ENCODE data around the gene KLHDC1. TPM values are rescaled to one million over a fixed set of nuclear protein-coding genes. Genes with fewer than 3 reads are reported as not detected.

Gene KLHDC1
- polyA plus RNA-seq, 3 donors = 0.92 to 1.6 (median 1.5) TPM

DNA sequence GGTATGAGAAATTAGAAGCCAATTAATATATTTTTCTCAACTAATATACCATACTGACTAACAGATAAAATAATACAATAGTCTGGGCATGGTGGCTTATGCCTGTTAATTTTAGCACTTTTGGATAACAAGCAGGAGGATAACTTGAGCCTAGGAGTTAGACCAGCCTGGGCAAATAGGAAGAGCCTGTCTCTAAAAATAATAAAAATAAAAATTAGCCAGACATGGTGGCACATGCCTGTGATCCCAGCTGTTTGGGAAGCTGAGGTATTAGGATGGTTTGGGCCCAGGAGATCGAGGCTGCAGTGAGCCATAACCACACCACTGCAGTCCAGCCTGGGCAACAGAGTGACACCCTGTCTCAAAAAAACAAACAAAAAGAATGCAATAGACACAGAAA lies 99.7 kb downstream of the KLHDC1 start:
- Mint-ChIP-seq H3K27ac (peak overlapping the region in 2 of 7 donors; percentile 3 to 21), H3K9me3 (peaks cover 0 to 1% (median 0%) of the 10 kb centered on the region in 7 donors), H3K4me1 (no peaks in the 10 kb centered on the region), H3K36me3 (peaks cover 78 to 98% of the 10 kb centered on the region in 2 donors), H3K4me3 (no peak overlapping the region), H3K27me3 (ENCODE audit: low read depth in 3 of 3) (no peaks in the 10 kb centered on the region)
- Histone ChIP-seq H3K4me1 (ENCODE audit: control insufficient read depth in 1 of 2, insufficient read depth in 2 of 2, low read length in 2 of 2) (no peaks in the 10 kb centered on the region), H2AFZ (ENCODE audit: insufficient read depth, low read depth, low read length, poor library complexity, severe bottlenecking) (no peak overlapping the region), H4K20me1 (ENCODE audit: insufficient read depth, low read length) (peaks cover 14% of the 10 kb centered on the region), H3K36me3 (replicated peaks in 1 of 2; ENCODE audit: control insufficient read depth in 1 of 2, insufficient read depth in 2 of 2, low read length in 2 of 2) (peaks cover 92 to 100% of the 10 kb centered on the region in 2 donors), H3K9ac (ENCODE audit: insufficient read depth, low read length, poor library complexity, severe bottlenecking) (no peak overlapping the region), H3K27ac (ENCODE audit: low read depth in 1 of 2, low read length in 2 of 2) (no peak overlapping the region), H3K79me2 (ENCODE audit: insufficient read depth, low read length) (no peaks in the 10 kb centered on the region), H3K9me3 (replicated peaks in 1 of 2; ENCODE audit: control insufficient read depth in 1 of 2, insufficient read depth in 1 of 2, low read length in 2 of 2) (no peaks in the 10 kb centered on the region), H3K4me3 (replicated peaks in 1 of 3; ENCODE audit: low read depth in 2 of 3, low read length in 3 of 3) (no peak overlapping the region), H3K4me2 (replicated peaks; ENCODE audit: extremely low read depth, low read length, poor library complexity, severe bottlenecking) (no peak overlapping the region), H3K27me3 (ENCODE audit: control insufficient read depth in 2 of 2, insufficient read depth in 2 of 2, low read length in 2 of 2) (no peaks in the 10 kb centered on the region)
- intact Hi-C loops (cut with micrococcal nuclease) = no loop called here
- 0% methylated on average over 1 of the region's 1 CpG for WGBS (ENCODE audit: insufficient coverage)
- TF ChIP-seq, protein P1, sequence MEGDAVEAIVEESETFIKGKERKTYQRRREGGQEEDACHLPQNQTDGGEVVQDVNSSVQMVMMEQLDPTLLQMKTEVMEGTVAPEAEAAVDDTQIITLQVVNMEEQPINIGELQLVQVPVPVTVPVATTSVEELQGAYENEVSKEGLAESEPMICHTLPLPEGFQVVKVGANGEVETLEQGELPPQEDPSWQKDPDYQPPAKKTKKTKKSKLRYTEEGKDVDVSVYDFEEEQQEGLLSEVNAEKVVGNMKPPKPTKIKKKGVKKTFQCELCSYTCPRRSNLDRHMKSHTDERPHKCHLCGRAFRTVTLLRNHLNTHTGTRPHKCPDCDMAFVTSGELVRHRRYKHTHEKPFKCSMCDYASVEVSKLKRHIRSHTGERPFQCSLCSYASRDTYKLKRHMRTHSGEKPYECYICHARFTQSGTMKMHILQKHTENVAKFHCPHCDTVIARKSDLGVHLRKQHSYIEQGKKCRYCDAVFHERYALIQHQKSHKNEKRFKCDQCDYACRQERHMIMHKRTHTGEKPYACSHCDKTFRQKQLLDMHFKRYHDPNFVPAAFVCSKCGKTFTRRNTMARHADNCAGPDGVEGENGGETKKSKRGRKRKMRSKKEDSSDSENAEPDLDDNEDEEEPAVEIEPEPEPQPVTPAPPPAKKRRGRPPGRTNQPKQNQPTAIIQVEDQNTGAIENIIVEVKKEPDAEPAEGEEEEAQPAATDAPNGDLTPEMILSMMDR (IDR thresholded peaks at IDR 0.05) = no peak
- DNase-seq = no peak

DNA sequence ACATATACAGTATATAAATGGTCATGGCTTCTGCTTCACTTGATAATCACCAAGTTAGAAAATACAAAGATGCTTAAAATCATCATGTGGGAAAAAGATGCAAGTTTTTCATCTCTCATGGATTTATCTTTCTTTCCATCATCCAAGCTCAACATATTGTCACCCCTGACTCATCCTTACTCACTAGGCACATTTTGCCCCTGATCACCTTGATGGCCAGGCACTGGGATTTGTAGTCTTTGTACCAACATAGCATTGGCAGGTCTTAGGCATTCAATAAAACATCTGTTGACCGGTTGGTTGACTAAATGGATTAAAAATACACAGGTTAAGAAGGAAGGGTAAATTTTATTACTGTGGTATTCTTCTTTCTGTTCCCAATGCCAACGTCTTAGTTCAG lies 103.1 kb downstream of the KLHDC1 start:
- no peak overlapping the region for H2AFZ ChIP-seq (ENCODE audit: insufficient read depth, low read depth, low read length, poor library complexity, severe bottlenecking)
- no peak overlapping the region for H3K4me3 Mint-ChIP-seq
- peaks cover 91 to 100% of the 10 kb centered on the region in 2 donors for H3K36me3 ChIP-seq (replicated peaks in 1 of 2; ENCODE audit: control insufficient read depth in 1 of 2, insufficient read depth in 2 of 2, low read length in 2 of 2)
- no peaks in the 10 kb centered on the region for H3K4me1 ChIP-seq (ENCODE audit: control insufficient read depth in 1 of 2, insufficient read depth in 2 of 2, low read length in 2 of 2)
- DNase-seq = no peak
- H3K27me3 ChIP-seq (ENCODE audit: control insufficient read depth in 2 of 2, insufficient read depth in 2 of 2, low read length in 2 of 2) = no peaks in the 10 kb centered on the region
- TF ChIP-seq, protein P1 (IDR thresholded peaks at IDR 0.05) = no peak
- peak overlapping the region in 2 of 7 donors; percentile 34 to 37 for H3K27ac Mint-ChIP-seq
- WGBS (ENCODE audit: insufficient coverage) = no CpG with 5 or more reads among the region's 2 CpGs
- H3K4me2 ChIP-seq (replicated peaks; ENCODE audit: extremely low read depth, low read length, poor library complexity, severe bottlenecking) = no peak overlapping the region
- no peaks in the 10 kb centered on the region for H3K9me3 Mint-ChIP-seq
- no peak overlapping the region for H3K9ac ChIP-seq (ENCODE audit: insufficient read depth, low read length, poor library complexity, severe bottlenecking)
- no peaks in the 10 kb centered on the region for H3K4me1 Mint-ChIP-seq
- no peaks in the 10 kb centered on the region for H3K27me3 Mint-ChIP-seq (ENCODE audit: low read depth in 3 of 3)
- no peaks in the 10 kb centered on the region for H3K9me3 ChIP-seq (replicated peaks in 1 of 2; ENCODE audit: control insufficient read depth in 1 of 2, insufficient read depth in 1 of 2, low read length in 2 of 2)
- no peak overlapping the region for H3K27ac ChIP-seq (ENCODE audit: low read depth in 1 of 2, low read length in 2 of 2)
- intact Hi-C loops (cut with micrococcal nuclease) = no loop called here
- H3K4me3 ChIP-seq (replicated peaks in 1 of 3; ENCODE audit: low read depth in 2 of 3, low read length in 3 of 3) = no peak overlapping the region
- H3K79me2 ChIP-seq (ENCODE audit: insufficient read depth, low read length) = no peaks in the 10 kb centered on the region
- H4K20me1 ChIP-seq (ENCODE audit: insufficient read depth, low read length) = peaks cover 14% of the 10 kb centered on the region
- H3K36me3 Mint-ChIP-seq = peaks cover 76 to 100% of the 10 kb centered on the region in 2 donors

Small RNA genes lying within 50 kb of the gene (small RNA-seq; reads per million reads assigned to genes)
- not detected for gene RNU6ATAC30P (ENCODE audit: insufficient read length, low read depth)

Other genes starting within 250 kb of the KLHDC1 start
- 1,000 to 10,000 TPM; 2,325 to 4,497 (median 2,965) TPM for gene RPS29, start 106.7 kb upstream of the KLHDC1 start, polyA plus RNA-seq
- 10 to 100 TPM in 2 of 3 donors, 1 to 10 TPM in 1; 3.4 to 12.7 (median 10.5) TPM for gene LRR1, start 94.2 kb upstream of the KLHDC1 start, polyA plus RNA-seq
- gene RPL36AL, start 72.5 kb upstream of the KLHDC1 start, polyA plus RNA-seq = 100 to 1,000 TPM; 237 to 454 (median 408) TPM
- 10 to 100 TPM in 2 of 3 donors, 1 to 10 TPM in 1; 8.9 to 38.0 (median 36.3) TPM for gene MGAT2, start 72.3 kb upstream of the KLHDC1 start, polyA plus RNA-seq
- 1 to 10 TPM; 1.9 to 6.9 (median 6.8) TPM for gene DNAAF2, start 57.9 kb upstream of the KLHDC1 start, polyA plus RNA-seq
- gene POLE2, start 4.9 kb upstream of the KLHDC1 start, polyA plus RNA-seq = under 1 TPM; 0.18 to 0.57 (median 0.47) TPM
- 10 to 100 TPM; 27.3 to 45.9 (median 43.1) TPM for gene KLHDC2, start 75.0 kb downstream of the KLHDC1 start, polyA plus RNA-seq
- gene NEMF, start 159.7 kb downstream of the KLHDC1 start, polyA plus RNA-seq = 10 to 100 TPM; 18.3 to 27.6 (median 22.2) TPM
- 100 to 1,000 TPM in 2 of 3 donors, 10 to 100 TPM in 1; 76.4 to 136 (median 120) TPM for gene ARF6, start 200.0 kb downstream of the KLHDC1 start, polyA plus RNA-seq

Data from CD14-positive monocyte (primary cell).